ENCODE data around the gene EDEM2.

GRCh38 chr20:35174458-35175216 lies 27.5 kb upstream of the EDEM2 start:
- TF ChIP-seq EZH2 (IDR thresholded peaks at IDR 0.05) (no peak), POLR2AphosphoS5 (IDR thresholded peaks at IDR 0.05; ENCODE audit: borderline replicate concordance, low read depth, low read length) (no peak)
